Body of pancreas (tissue), 4 donors: ENCODE measurements around the gene PATL2. TPM values are rescaled to one million over a fixed set of nuclear protein-coding genes. Genes with fewer than 3 reads are reported as not detected.

Experiments
- ATAC-seq: fragments of 150-250 bp; one replicate; pipeline ENCODE4 v1.9.1; 2016
- DNase-seq, 4 donors: peaks; one replicate each; pipeline ENCODE4 v3.0.0-alpha.2; 2019
- H3K27ac ChIP-seq, 4 donors: fragments of 200-600 bp; sonication (generic); 1 replicate in 3 of 4; 2 replicates in 1 of 4; pipeline versions ENCODE4 v1.5.1 to v1.6.1; 2016 to 2019; ENCODE audit warnings: mild to moderate bottlenecking in 1 of 4, mixed read lengths in 1 of 4, moderate library complexity in 1 of 4
- H3K27me3 ChIP-seq, 2 donors: fragments of 200-600 bp; sonication (generic); one replicate each; pipeline ENCODE4 v1.6.0; 2016; ENCODE audit warnings: mild to moderate bottlenecking in 1 of 2
- H3K36me3 ChIP-seq, 2 donors: fragments of 200-600 bp; sonication (generic); replicated peaks in 1 of 2; 2 replicates each; pipeline ENCODE4 v1.5.1; 2016; ENCODE audit warnings: low read depth in 2 of 2; ENCODE audit not compliant: insufficient read depth in 1 of 2
- H3K4me1 ChIP-seq: fragments of 200-600 bp; sonication (generic); one replicate; pipeline ENCODE4 v1.6.0; 2016
- H3K4me3 ChIP-seq, 2 donors: fragments of 200-600 bp; sonication (generic); 1 replicate in 1 of 2; 2 replicates in 1 of 2; pipeline ENCODE4 v1.5.1; 2016 to 2019
- H3K9me3 ChIP-seq, 3 donors: fragments of 200-600 bp; sonication (generic); 1 replicate in 2 of 3; 2 replicates in 1 of 3; pipeline ENCODE4 v1.5.1; 2016
- POLR2A ChIP-seq, 3 donors: fragments of 450-650 bp; IDR thresholded peaks; one replicate each; pipeline ENCODE4 v1.6.1; 2016; ENCODE audit warnings: antibody characterized with exemption in 3 of 3, mild to moderate bottlenecking in 2 of 3
- WGBS, 2 donors: methylation state at CpG; one replicate each; pipeline ENCODE4 v1.1.5; 2017; 5-methylcytosine and 5-hydroxymethylcytosine counted together
- intact Hi-C: fragments of 100-400 bp; cut with DNase I; formaldehyde crosslinking; loops from one replicate; pipeline ENCODE4 v1.15.1; 2023
- total RNA-seq, 2 donors: library from RNA; depleted of rRNA; stranded (reverse); fragments of >200 nt; gene quantifications; one replicate each; pipeline ENCODE4 v1.1.0, GENCODE V29; 2016
- TF ChIP-seq, protein P1 (sequence below), 7 experiments: fragments of 450-650 bp in 4 of 7; fragments of 200-600 bp in 3 of 7; sonication (generic) in 3 of 7; IDR thresholded peaks; one replicate each; pipeline ENCODE4 v1.5.1; 2016 to 2019; ENCODE audit warnings: antibody characterized with exemption in 7 of 7

The PATL2 gene
- total RNA-seq, 2 donors from 2014 or later: 1.0 to 1.6 TPM

DNA sequence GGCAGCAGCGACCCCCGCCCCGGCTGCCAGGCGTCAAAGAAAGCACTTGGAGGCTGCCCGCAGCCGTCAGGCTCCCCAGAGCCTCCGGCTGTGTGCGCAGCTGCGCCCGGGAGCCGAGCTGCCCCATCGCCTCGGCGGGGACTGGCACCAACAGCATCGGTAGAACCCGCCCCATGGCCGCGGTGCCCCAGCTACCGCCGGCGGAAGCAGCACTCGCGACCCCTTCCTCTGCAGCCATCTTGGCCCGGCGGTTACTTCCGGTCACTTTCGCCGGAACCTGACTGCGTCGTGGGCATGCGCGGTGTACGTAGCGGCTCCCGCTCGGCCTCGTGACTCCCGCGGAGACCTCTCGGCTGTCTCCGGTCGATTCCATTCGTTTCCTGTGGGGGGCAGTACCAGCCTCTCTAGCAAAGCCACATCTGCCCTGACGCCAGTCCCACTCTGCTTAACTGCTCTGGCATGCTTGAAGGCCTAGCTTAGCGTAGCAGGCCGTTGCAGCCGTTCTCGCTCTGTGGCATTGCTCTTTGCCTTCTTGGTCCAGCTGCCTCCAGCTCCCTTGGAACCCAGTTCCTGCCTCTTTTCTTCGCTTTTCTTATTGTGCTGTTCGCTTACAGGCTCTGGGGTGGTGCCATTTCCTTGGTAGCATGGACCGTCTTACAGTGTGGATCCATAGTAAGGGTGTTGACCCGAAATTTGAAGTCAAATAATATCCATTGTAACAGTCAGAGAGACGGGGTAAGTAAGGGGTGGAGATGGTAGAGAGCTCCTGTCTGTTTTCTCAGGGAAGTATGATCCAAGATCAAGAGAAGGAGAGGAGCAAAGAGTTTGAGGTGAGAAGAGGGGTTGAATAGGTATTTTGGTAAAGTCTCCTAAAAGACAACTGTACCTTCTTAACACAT lies 47.5 kb downstream of the PATL2 start, which contains the start of gene SPG11:
TSS of gene SPG11 (minus strand) at position 253 of the 899 bp plus-strand sequence. CDS start at position 238, 15 bp downstream.
- Histone ChIP-seq H3K27me3 (no peaks in the 10 kb centered on the region), H3K9me3 (no peaks in the 10 kb centered on the region), H3K36me3 (peaks cover 0 to 3% of the 10 kb centered on the region in 2 donors), H3K4me1 (peaks cover 15% of the 10 kb centered on the region), H3K4me3 (peak within 1 kb of the TSS; percentile 71 to 79), H3K27ac (peak within 1 kb of the TSS; percentile 92 to 99 (median 96))
- intact Hi-C loops: no loop called here
- 8 to 51% methylated on average over 9 to 52 of the region's 53 CpGs for WGBS, 2 donors
- TF ChIP-seq, protein P1, sequence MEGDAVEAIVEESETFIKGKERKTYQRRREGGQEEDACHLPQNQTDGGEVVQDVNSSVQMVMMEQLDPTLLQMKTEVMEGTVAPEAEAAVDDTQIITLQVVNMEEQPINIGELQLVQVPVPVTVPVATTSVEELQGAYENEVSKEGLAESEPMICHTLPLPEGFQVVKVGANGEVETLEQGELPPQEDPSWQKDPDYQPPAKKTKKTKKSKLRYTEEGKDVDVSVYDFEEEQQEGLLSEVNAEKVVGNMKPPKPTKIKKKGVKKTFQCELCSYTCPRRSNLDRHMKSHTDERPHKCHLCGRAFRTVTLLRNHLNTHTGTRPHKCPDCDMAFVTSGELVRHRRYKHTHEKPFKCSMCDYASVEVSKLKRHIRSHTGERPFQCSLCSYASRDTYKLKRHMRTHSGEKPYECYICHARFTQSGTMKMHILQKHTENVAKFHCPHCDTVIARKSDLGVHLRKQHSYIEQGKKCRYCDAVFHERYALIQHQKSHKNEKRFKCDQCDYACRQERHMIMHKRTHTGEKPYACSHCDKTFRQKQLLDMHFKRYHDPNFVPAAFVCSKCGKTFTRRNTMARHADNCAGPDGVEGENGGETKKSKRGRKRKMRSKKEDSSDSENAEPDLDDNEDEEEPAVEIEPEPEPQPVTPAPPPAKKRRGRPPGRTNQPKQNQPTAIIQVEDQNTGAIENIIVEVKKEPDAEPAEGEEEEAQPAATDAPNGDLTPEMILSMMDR (IDR thresholded peaks at IDR 0.05): peak; percentile 83 to 99 (median 98)
- peak; percentile 89 to 98 (median 97) for TF ChIP-seq POLR2A (IDR thresholded peaks at IDR 0.05)
- ATAC-seq (peak; percentile 98), DNase-seq (peak; percentile 99)

DNA sequence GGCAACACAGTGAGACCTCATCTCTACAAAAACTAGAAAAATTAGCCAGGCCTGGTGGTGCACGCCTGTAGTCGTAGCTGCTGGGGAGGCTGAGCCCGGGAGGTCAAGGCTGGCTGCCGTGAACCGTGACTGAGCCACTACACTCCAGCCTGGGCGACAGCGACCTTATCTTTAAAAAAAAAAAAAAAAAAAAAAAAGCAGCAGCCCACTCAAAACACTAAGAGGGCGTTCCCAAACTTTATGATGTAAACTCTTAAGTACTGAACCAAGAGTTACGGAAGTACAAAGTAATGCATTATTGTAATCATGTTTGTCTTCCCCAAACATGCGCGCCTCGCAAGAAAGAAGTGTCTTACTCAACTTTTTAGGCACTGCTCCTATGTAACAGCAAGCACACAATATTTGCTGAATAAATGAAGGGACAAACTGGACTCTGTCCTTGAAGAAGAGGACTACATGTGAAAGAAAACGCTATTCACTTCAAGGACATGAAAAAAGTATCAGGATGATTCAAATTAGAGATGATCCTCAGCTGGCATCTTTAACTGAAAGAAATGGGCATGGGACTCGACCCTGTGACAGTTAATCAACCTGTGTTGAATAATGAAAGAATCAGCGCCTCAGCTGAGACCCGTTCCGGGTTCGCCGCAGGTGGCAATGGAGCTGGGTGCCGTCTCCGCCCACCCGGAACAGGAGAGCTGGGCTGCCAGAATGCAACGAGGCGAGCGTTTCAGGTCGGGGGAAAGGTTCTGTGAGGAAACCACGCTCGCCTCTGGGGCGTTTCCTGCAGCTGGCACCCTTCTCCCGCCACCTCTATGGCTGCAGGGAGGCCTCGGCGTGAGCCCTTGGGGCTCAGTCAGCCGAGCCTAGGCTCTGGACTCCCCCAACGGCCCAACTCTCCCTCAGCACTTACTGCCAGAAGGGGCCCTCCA lies 48.4 kb downstream of the PATL2 start:
- Histone ChIP-seq H3K36me3 (peaks cover 0 to 3% of the 10 kb centered on the region in 2 donors), H3K4me1 (peaks cover 15% of the 10 kb centered on the region), H3K27me3 (no peaks in the 10 kb centered on the region), H3K27ac (peak overlapping the region; percentile 92 to 99 (median 96)), H3K4me3 (peak overlapping the region; percentile 71 to 79), H3K9me3 (no peaks in the 10 kb centered on the region)
- intact Hi-C loops: no loop called here
- ATAC-seq (peak; percentile 68), DNase-seq (peak; percentile 69 to 83 (median 76))
- TF ChIP-seq, protein P1 (IDR thresholded peaks at IDR 0.05): no peak
- TF ChIP-seq POLR2A (IDR thresholded peaks at IDR 0.05): no peak
- WGBS, 2 donors: 5 to 9% methylated on average over 21 to 34 of the region's 34 CpGs

DNA sequence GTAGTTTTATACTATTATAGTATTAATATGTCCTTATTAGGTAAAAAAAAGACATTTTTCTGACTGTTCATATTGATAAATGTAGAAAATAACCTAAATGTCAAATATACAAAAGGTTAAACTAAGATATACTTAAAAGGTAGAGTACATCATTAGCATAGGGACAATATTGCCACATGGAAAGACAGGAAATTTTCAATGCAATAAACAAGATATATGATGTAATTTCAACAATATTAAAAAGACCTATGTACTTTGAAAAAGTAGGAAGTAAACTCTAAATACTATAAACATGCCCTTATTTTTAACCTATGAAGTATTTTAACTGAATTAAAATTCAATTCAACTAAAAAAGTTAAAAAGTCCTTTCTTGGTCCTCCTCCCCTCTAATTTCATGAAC lies 49.5 kb downstream of the PATL2 start:
- H3K36me3 ChIP-seq: peaks cover 0 to 7% of the 10 kb centered on the region in 2 donors
- H3K4me1 ChIP-seq: peaks cover 15% of the 10 kb centered on the region
- ATAC-seq: no peak
- TF ChIP-seq, protein P1 (IDR thresholded peaks at IDR 0.05): no peak
- no peak for TF ChIP-seq POLR2A (IDR thresholded peaks at IDR 0.05)
- no peaks in the 10 kb centered on the region for H3K27me3 ChIP-seq
- H3K27ac ChIP-seq: no peak overlapping the region
- H3K4me3 ChIP-seq: no peak overlapping the region
- no peak for DNase-seq
- no peaks in the 10 kb centered on the region for H3K9me3 ChIP-seq
- intact Hi-C loops: no loop called here

DNA sequence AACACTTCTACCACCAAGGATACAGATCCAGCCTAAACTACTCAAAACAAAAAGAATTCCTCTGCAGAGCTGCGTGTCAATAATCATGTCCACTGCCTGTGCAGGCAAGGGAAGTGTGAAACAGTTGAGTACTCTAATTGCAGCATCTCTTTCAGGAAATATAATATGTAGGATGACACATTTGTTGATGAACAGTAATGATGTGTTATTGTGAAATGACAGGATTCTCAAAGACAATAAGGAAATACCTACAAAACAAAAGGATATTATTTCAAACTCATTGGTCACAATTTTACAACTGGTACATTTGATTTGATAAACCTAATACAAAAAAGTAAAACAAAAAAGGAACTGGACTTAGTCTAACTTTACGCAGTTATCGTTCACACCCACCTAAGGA lies 52.1 kb downstream of the PATL2 start:
- peaks cover 14% of the 10 kb centered on the region for H3K4me1 ChIP-seq
- H3K9me3 ChIP-seq: no peaks in the 10 kb centered on the region
- ATAC-seq (no peak), DNase-seq (no peak)
- TF ChIP-seq, protein P1 (IDR thresholded peaks at IDR 0.05): no peak
- no peak for TF ChIP-seq POLR2A (IDR thresholded peaks at IDR 0.05)
- intact Hi-C loops: no loop called here
- H3K4me3 ChIP-seq: no peak overlapping the region
- WGBS, 2 donors: 82 to 93% methylated on average over 3 of the region's 3 CpGs
- no peaks in the 10 kb centered on the region for H3K27me3 ChIP-seq
- no peak overlapping the region for H3K27ac ChIP-seq
- peaks cover 3 to 15% of the 10 kb centered on the region in 2 donors for H3K36me3 ChIP-seq
